Measurements from ENCODE around the gene C10orf71.

C10orf71 gene

DNA sequence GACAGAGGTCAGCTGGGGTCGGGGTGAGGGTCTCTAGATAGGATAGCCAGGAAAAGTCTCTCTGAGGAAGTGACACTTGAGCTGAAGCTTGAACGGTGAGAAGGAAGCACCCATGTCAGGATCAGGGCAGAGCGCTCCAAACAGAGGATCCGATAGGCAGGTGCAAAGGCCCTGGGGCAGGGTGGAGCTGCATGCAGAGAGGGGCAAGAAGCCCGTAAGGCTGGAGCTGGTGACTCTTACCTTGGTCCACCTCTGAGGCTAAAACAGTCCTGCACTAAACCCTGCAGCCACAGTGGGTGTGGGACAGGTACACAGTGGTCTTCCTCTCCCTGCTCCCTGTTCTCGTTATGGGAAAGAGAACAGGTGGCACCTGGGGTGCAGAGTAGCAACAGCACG, 5.8 kb upstream of the C10orf71 start:
- Histone ChIP-seq H3K36me3 (ENCODE audit: control insufficient read depth, insufficient read depth, low read length) (no peaks in the 10 kb centered on the region), H3K27me3 (replicated peaks; ENCODE audit: control insufficient read depth, insufficient read depth, low read length) (no peaks in the 10 kb centered on the region; the same call in none of the 2 replicates), H3K4me3 (replicated peaks; ENCODE audit: low read depth, low read length) (no peak overlapping the region)
- DNase-seq (ENCODE audit: extremely low read depth, insufficient read length), result no peak
- TF ChIP-seq, protein P1, sequence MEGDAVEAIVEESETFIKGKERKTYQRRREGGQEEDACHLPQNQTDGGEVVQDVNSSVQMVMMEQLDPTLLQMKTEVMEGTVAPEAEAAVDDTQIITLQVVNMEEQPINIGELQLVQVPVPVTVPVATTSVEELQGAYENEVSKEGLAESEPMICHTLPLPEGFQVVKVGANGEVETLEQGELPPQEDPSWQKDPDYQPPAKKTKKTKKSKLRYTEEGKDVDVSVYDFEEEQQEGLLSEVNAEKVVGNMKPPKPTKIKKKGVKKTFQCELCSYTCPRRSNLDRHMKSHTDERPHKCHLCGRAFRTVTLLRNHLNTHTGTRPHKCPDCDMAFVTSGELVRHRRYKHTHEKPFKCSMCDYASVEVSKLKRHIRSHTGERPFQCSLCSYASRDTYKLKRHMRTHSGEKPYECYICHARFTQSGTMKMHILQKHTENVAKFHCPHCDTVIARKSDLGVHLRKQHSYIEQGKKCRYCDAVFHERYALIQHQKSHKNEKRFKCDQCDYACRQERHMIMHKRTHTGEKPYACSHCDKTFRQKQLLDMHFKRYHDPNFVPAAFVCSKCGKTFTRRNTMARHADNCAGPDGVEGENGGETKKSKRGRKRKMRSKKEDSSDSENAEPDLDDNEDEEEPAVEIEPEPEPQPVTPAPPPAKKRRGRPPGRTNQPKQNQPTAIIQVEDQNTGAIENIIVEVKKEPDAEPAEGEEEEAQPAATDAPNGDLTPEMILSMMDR (IDR thresholded peaks at IDR 0.05; ENCODE audit: insufficient read depth, low read length, poor library complexity, severe bottlenecking), result no peak

DNA sequence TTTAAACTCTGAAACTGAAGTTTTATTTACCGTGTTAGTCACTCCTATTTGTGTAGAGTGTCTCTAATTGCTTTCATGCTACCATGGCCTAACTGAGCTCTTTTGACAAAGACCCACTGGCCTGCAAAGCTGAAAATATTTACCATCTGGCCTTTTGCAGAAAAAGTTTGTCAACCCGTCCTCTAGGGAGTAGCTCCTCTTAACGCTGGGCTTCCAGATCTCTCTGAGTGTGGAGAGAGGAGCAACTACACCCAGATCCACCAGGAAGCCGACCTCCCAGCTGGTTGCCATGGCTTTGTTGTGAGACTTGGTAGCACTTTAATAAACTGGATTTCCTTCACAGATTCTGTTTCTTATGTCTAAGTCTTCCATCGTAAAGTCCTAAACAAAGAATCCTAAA, 4.2 kb upstream of the C10orf71 start:
- TF ChIP-seq, protein P1 (IDR thresholded peaks at IDR 0.05; ENCODE audit: insufficient read depth, low read length, poor library complexity, severe bottlenecking), result no peak
- no peak overlapping the region for H3K4me3 ChIP-seq (replicated peaks; ENCODE audit: low read depth, low read length)
- no peak for DNase-seq (ENCODE audit: extremely low read depth, insufficient read length)
- no peaks in the 10 kb centered on the region for H3K36me3 ChIP-seq (ENCODE audit: control insufficient read depth, insufficient read depth, low read length)
- no peaks in the 10 kb centered on the region; the same call in none of the 2 replicates for H3K27me3 ChIP-seq (replicated peaks; ENCODE audit: control insufficient read depth, insufficient read depth, low read length)

DNA sequence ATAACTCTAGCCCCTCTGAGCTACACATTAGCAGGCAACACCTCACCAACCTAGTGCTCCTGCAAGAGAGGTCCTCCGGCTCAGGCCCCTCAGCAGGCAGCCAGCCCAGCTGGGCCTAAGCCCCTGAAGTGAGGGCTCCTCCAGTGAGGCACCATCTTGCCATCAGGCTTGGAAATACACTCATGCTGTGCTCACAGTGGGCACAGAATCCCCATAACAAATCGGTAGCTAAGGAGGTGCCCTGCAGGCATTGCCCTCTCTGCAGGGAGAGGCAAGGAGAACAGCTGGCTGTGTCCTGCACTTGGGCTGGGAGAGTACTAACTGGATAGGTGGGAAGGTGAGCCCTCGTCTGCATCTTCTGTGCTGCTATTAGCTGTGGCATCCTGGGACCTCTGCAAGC, 3.7 kb upstream of the C10orf71 start:
- DNase-seq (ENCODE audit: extremely low read depth, insufficient read length), result no peak
- Histone ChIP-seq H3K27me3 (replicated peaks; ENCODE audit: control insufficient read depth, insufficient read depth, low read length) (no peaks in the 10 kb centered on the region; the same call in none of the 2 replicates), H3K4me3 (replicated peaks; ENCODE audit: low read depth, low read length) (no peak overlapping the region), H3K36me3 (ENCODE audit: control insufficient read depth, insufficient read depth, low read length) (no peaks in the 10 kb centered on the region)
- TF ChIP-seq, protein P1 (IDR thresholded peaks at IDR 0.05; ENCODE audit: insufficient read depth, low read length, poor library complexity, severe bottlenecking), result no peak

DNA sequence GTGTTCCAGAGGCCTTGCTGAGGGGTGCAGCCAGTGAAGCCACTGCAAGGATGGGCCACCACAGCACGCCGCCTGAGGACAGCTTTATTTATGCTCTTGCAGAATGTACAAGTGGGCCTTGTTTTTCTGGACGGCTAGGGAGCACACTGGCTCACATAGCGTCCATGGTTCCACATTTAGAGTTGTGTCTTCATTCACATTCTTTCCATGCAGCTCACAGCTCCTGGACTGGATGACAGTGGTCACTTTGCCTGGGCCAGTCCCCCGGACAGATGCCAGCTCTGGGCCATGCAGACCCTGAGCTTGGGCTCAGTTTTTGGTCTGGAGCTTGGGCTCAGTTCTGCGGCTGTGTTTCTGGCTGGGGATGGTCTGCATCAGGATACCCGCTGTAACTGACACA, 2.6 kb upstream of the C10orf71 start:
- no peak overlapping the region for H3K4me3 ChIP-seq (replicated peaks; ENCODE audit: low read depth, low read length)
- no peak for DNase-seq (ENCODE audit: extremely low read depth, insufficient read length)
- no peaks in the 10 kb centered on the region; the same call in none of the 2 replicates for H3K27me3 ChIP-seq (replicated peaks; ENCODE audit: control insufficient read depth, insufficient read depth, low read length)
- TF ChIP-seq, protein P1 (IDR thresholded peaks at IDR 0.05; ENCODE audit: insufficient read depth, low read length, poor library complexity, severe bottlenecking), result no peak
- H3K36me3 ChIP-seq (ENCODE audit: control insufficient read depth, insufficient read depth, low read length), result no peaks in the 10 kb centered on the region

DNA sequence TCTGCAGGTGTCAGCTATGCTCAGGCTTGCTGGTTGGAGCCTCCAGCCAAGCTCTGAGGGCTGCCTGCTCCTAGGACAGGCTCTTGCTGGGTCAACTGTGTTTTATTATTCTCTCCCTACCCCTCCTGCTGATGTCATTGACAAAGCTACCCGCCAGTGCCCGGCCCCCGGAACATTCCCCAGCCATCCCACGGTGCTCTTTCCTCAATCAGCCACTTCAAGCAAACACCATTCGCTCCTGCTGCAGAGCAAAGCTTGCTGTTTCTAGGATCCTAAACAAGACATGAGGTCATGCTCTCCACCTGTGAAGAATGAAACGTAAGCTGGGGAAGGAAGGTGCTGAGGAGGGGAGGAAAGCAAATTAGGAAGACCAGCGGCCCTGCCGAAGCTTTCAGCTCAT, 2.1 kb upstream of the C10orf71 start:
- H3K27me3 ChIP-seq (replicated peaks; ENCODE audit: control insufficient read depth, insufficient read depth, low read length), result no peaks in the 10 kb centered on the region; the same call in none of the 2 replicates
- no peak overlapping the region for H3K4me3 ChIP-seq (replicated peaks; ENCODE audit: low read depth, low read length)
- TF ChIP-seq, protein P1 (IDR thresholded peaks at IDR 0.05; ENCODE audit: insufficient read depth, low read length, poor library complexity, severe bottlenecking), result no peak
- H3K36me3 ChIP-seq (ENCODE audit: control insufficient read depth, insufficient read depth, low read length), result no peaks in the 10 kb centered on the region
- DNase-seq (ENCODE audit: extremely low read depth, insufficient read length), result no peak

Measured in GM06990 (cell line).